Vagina (tissue), 2 donors: ENCODE measurements around the gene TTC5. TPM values are rescaled to one million over a fixed set of nuclear protein-coding genes. Genes with fewer than 3 reads are reported as not detected.

Source experiments
- DNase-seq, 2 donors: peaks; one replicate each; pipeline ENCODE4 v3.0.0-alpha.2; 2017; ENCODE audit errors: extremely low spot score in 2 of 2
- H3K27ac ChIP-seq: fragments of 200-600 bp; sonication (generic); one replicate; pipeline ENCODE4 v1.5.1; 2019
- H3K27me3 ChIP-seq: fragments of 200-600 bp; sonication (generic); one replicate; pipeline ENCODE4 v1.5.1; 2019
- H3K36me3 ChIP-seq, 2 donors: fragments of 200-600 bp; sonication (generic); one replicate each; pipeline ENCODE4 v1.5.1; 2017 to 2019
- H3K4me1 ChIP-seq: fragments of 200-600 bp; sonication (generic); one replicate; pipeline ENCODE4 v1.5.1; 2019
- H3K4me3 ChIP-seq, 2 donors: fragments of 200-600 bp; sonication (generic); 1 replicate in 1 of 2; 2 replicates in 1 of 2; pipeline ENCODE4 v1.5.1; 2016 to 2019
- H3K9me3 ChIP-seq: fragments of 200-600 bp; sonication (generic); one replicate; pipeline ENCODE4 v1.5.1; 2019
- POLR2A ChIP-seq, 2 donors: fragments of 450-650 bp; IDR thresholded peaks; one replicate each; pipeline ENCODE4 v1.6.1; 2017; ENCODE audit warnings: antibody characterized with exemption in 2 of 2, mild to moderate bottlenecking in 2 of 2, moderate library complexity in 2 of 2
- POLR2AphosphoS5 ChIP-seq, 2 donors: sonication (generic); formaldehyde crosslinking; IDR thresholded peaks; one replicate each; pipeline ENCODE4 v1.9.0; 2017; ENCODE audit warnings: antibody characterized with exemption in 2 of 2, mild to moderate bottlenecking in 2 of 2, low read depth in 1 of 2; ENCODE audit not compliant: insufficient read depth in 1 of 2
- intact Hi-C: fragments of 100-400 bp; cut with DNase I; formaldehyde crosslinking; loops from one replicate; pipeline ENCODE4 v1.15.1; 2023
- total RNA-seq: library from RNA; depleted of rRNA; stranded (reverse); fragments of >200 nt; gene quantifications from one replicate; pipeline ENCODE4 v1.2.3, GENCODE V29; 2016
- TF ChIP-seq, protein P1 (sequence below), 3 experiments: fragments of 450-650 bp in 2 of 3; fragments of 200-600 bp in 1 of 3; sonication (generic) in 1 of 3; IDR thresholded peaks; one replicate each; pipeline ENCODE4 v1.5.1; 2017 to 2019; ENCODE audit warnings: antibody characterized with exemption in 3 of 3, mild to moderate bottlenecking in 2 of 3, moderate library complexity in 2 of 3

Gene TTC5
- total RNA-seq, 1 donor from 2014 or later: 10.8 TPM

GRCh38 chr14:20334017-20334416 is 28.3 kb upstream of the TTC5 start:
- Histone ChIP-seq H3K4me1 (peaks cover 18% of the 10 kb centered on the region), H3K36me3 (no peaks in the 10 kb centered on the region), H3K27ac (peak overlapping the region; percentile 87), H3K9me3 (no peaks in the 10 kb centered on the region), H3K27me3 (no peaks in the 10 kb centered on the region), H3K4me3 (no peak overlapping the region)
- DNase-seq: no peak
- intact Hi-C loops: no loop called here
- no peak for TF ChIP-seq POLR2A (IDR thresholded peaks at IDR 0.05)
- TF ChIP-seq, protein P1, sequence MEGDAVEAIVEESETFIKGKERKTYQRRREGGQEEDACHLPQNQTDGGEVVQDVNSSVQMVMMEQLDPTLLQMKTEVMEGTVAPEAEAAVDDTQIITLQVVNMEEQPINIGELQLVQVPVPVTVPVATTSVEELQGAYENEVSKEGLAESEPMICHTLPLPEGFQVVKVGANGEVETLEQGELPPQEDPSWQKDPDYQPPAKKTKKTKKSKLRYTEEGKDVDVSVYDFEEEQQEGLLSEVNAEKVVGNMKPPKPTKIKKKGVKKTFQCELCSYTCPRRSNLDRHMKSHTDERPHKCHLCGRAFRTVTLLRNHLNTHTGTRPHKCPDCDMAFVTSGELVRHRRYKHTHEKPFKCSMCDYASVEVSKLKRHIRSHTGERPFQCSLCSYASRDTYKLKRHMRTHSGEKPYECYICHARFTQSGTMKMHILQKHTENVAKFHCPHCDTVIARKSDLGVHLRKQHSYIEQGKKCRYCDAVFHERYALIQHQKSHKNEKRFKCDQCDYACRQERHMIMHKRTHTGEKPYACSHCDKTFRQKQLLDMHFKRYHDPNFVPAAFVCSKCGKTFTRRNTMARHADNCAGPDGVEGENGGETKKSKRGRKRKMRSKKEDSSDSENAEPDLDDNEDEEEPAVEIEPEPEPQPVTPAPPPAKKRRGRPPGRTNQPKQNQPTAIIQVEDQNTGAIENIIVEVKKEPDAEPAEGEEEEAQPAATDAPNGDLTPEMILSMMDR (IDR thresholded peaks at IDR 0.05): no peak
- no peak for TF ChIP-seq POLR2AphosphoS5 (IDR thresholded peaks at IDR 0.05; ENCODE audit: insufficient read depth in 1 of 2, low read depth in 1 of 2)

DNA sequence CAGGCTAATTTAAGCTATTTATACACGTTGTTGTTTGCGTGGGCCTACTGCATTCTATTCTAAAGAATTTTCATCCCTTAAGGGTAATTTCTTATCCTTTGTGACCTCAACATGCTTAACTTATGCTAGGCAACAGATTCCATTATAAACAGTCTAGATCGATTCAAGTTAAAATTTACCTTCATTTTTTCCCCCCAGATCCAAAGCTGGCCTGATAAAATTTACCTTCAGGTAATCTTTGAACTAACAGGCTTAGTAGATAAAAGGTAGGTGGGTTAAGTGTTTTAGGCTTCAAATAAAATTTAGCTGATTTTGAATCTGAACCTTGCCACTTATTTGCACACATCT is 27.7 kb upstream of the TTC5 start:
- H3K9me3 ChIP-seq: no peaks in the 10 kb centered on the region
- peaks cover 18% of the 10 kb centered on the region for H3K4me1 ChIP-seq
- H3K27ac ChIP-seq: peak overlapping the region; percentile 87
- no peaks in the 10 kb centered on the region for H3K27me3 ChIP-seq
- TF ChIP-seq POLR2AphosphoS5 (IDR thresholded peaks at IDR 0.05; ENCODE audit: insufficient read depth in 1 of 2, low read depth in 1 of 2) (no peak), POLR2A (IDR thresholded peaks at IDR 0.05) (no peak)
- TF ChIP-seq, protein P1 (IDR thresholded peaks at IDR 0.05): no peak
- peak overlapping the region; percentile 63 to 68 for H3K4me3 ChIP-seq
- no peak for DNase-seq
- intact Hi-C loops: no loop called here
- H3K36me3 ChIP-seq: no peaks in the 10 kb centered on the region

GRCh38 chr14:20332788-20333493 is 27.2 kb upstream of the TTC5 start, which contains the start of gene CCNB1IP1:
Gene CCNB1IP1, minus strand, starts transcription at chr14:20333279. Its CDS starts 16,756 bp downstream, at chr14:20316523.
- TF ChIP-seq, protein P1 (IDR thresholded peaks at IDR 0.05): no peak
- TF ChIP-seq POLR2A (IDR thresholded peaks at IDR 0.05) (peak in 1 of 2 donors; percentile 65), POLR2AphosphoS5 (IDR thresholded peaks at IDR 0.05; ENCODE audit: insufficient read depth in 1 of 2, low read depth in 1 of 2) (peak; percentile 50 to 93)
- H3K4me1 ChIP-seq: peaks cover 18% of the 10 kb centered on the region
- H3K27ac ChIP-seq: peak within 1 kb of the TSS; percentile 87
- intact Hi-C loops: no loop called here
- H3K36me3 ChIP-seq: no peaks in the 10 kb centered on the region
- peak within 1 kb of the TSS; percentile 63 to 68 for H3K4me3 ChIP-seq
- no peaks in the 10 kb centered on the region for H3K27me3 ChIP-seq
- no peaks in the 10 kb centered on the region for H3K9me3 ChIP-seq
- peak in 1 of 2 donors; percentile 92 for DNase-seq

DNA sequence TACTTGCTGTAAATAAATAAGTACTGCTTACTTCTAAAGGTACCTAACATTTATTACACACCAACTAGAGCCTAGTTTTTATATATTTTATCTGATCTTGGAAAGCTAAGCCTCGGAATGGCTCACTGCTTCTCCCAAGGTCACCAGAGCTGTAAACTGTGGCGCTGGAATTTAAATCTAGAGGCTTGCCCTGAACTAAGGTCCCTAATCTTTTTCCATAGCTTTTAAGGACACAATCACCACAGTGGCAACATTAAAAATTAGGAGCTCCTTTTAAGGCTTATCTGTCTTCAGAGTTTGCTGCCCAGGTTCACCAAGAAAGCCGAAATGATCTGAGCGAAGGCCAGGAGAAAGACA is 26.7 kb upstream of the TTC5 start:
- H3K36me3 ChIP-seq: no peaks in the 10 kb centered on the region
- no peaks in the 10 kb centered on the region for H3K27me3 ChIP-seq
- no peak for DNase-seq
- no peaks in the 10 kb centered on the region for H3K9me3 ChIP-seq
- peaks cover 22% of the 10 kb centered on the region for H3K4me1 ChIP-seq
- H3K27ac ChIP-seq: peak overlapping the region; percentile 87
- TF ChIP-seq POLR2AphosphoS5 (IDR thresholded peaks at IDR 0.05; ENCODE audit: insufficient read depth in 1 of 2, low read depth in 1 of 2) (no peak), POLR2A (IDR thresholded peaks at IDR 0.05) (no peak)
- TF ChIP-seq, protein P1 (IDR thresholded peaks at IDR 0.05): no peak
- H3K4me3 ChIP-seq: peak overlapping the region; percentile 63 to 68
- intact Hi-C loops: no loop called here

DNA sequence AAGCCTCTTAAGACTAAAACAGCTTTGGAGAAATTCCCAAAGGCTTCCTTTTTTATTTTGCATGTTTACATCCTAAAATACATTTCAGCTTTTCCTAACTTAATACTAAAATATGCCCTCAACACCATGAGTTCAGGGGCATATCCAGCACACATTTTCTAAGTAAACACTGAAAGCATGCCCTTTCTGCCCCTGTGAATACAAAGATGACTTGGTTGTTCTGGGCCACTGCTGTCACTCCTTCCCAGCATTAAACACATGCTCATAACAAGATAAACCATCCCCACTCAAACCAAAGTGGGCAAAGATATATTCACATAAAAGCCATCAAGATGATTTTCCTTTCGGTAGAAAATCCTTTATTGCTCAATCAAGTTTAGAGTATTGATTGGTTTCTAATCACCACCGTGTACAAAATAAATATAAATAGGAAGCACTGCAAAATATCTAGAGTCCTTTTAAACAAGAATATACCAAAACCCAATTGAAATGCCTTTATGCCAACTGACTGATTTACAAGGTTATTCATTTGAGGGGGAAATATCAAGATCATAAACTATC is 25.4 kb upstream of the TTC5 start:
- H3K4me1 ChIP-seq: peaks cover 29% of the 10 kb centered on the region
- H3K4me3 ChIP-seq: no peak overlapping the region
- intact Hi-C loops: no loop called here

More for the DNA sequence above, 25.4 kb upstream of the TTC5 start:
- Histone ChIP-seq H3K27ac (no peak overlapping the region), H3K36me3 (peaks cover 0 to 6% of the 10 kb centered on the region in 2 donors), H3K9me3 (no peaks in the 10 kb centered on the region), H3K27me3 (no peaks in the 10 kb centered on the region)
- TF ChIP-seq POLR2A (IDR thresholded peaks at IDR 0.05): no peak
- no peak for TF ChIP-seq POLR2AphosphoS5 (IDR thresholded peaks at IDR 0.05; ENCODE audit: insufficient read depth in 1 of 2, low read depth in 1 of 2)
- TF ChIP-seq, protein P1 (IDR thresholded peaks at IDR 0.05): no peak
- DNase-seq: no peak
